Loucy (cell line): ENCODE measurements around the gene FCER2.

Experiments
- H2AFZ ChIP-seq: fragments of 200-600 bp; sonication (generic); 2 replicates; pipeline ENCODE4 v1.6.0; 2016; ENCODE audit warnings: antibody characterized with exemption, mild to moderate bottlenecking, low read length, moderate library complexity
- H3F3A ChIP-seq: fragments of 200-600 bp; 2 replicates; pipeline ENCODE4 v1.6.0; 2016; ENCODE audit warnings: antibody characterized with exemption, low read depth, mild to moderate bottlenecking
- H3K27me3 ChIP-seq: fragments of 200-600 bp; sonication (generic); 2 replicates; pipeline ENCODE4 v1.6.1; 2014; ENCODE audit warnings: low read length, mild to moderate bottlenecking; ENCODE audit not compliant: insufficient read depth, poor library complexity, severe bottlenecking
- H3K36me3 ChIP-seq: fragments of 200-600 bp; sonication (generic); 2 replicates; pipeline ENCODE4 v1.6.1; 2016; ENCODE audit warnings: low read length; ENCODE audit not compliant: insufficient read depth
- H3K4me1 ChIP-seq: fragments of 200-600 bp; sonication (generic); 2 replicates; pipeline ENCODE4 v1.5.1; 2014; ENCODE audit warnings: low read length, mild to moderate bottlenecking; ENCODE audit not compliant: insufficient read depth, poor library complexity, severe bottlenecking
- H3K4me2 ChIP-seq: fragments of 200-600 bp; sonication (generic); 2 replicates; pipeline ENCODE4 v1.6.0; 2014; ENCODE audit warnings: antibody characterized with exemption, low read length, low read depth, mild to moderate bottlenecking; ENCODE audit not compliant: poor library complexity, severe bottlenecking
- H3K4me3 ChIP-seq: fragments of 200-600 bp; sonication (generic); 2 replicates; pipeline ENCODE4 v1.5.1; 2014; ENCODE audit warnings: low read length, mild to moderate bottlenecking, mixed read lengths; ENCODE audit not compliant: poor library complexity, severe bottlenecking
- H3K79me2 ChIP-seq: fragments of 200-600 bp; sonication (generic); 2 replicates; pipeline ENCODE4 v1.6.1; 2014; ENCODE audit warnings: low read length; ENCODE audit not compliant: insufficient read depth
- H3K9ac ChIP-seq: fragments of 200-600 bp; sonication (generic); 2 replicates; pipeline ENCODE4 v1.6.0; 2014; ENCODE audit warnings: mild to moderate bottlenecking, low read depth, low read length, moderate library complexity; ENCODE audit not compliant: poor library complexity, severe bottlenecking
- H3K9me2 ChIP-seq: fragments of 200-600 bp; sonication (generic); replicated peaks from 2 replicates; pipeline ENCODE4 v1.6.1; 2016; ENCODE audit warnings: low read depth, low read length, mixed read lengths
- H3K9me3 ChIP-seq: fragments of 200-600 bp; sonication (generic); 2 replicates; pipeline ENCODE4 v1.6.1; 2014; ENCODE audit warnings: mild to moderate bottlenecking, antibody characterized with exemption, low read length, low read depth; ENCODE audit not compliant: insufficient read depth
- H4K20me1 ChIP-seq: fragments of 200-600 bp; sonication (generic); 2 replicates; pipeline ENCODE4 v1.6.0; 2014; ENCODE audit warnings: antibody characterized with exemption, low read length, mild to moderate bottlenecking; ENCODE audit not compliant: insufficient read depth, poor library complexity, severe bottlenecking
- EZH2phosphoT487 ChIP-seq: fragments of 200-600 bp; IDR thresholded peaks from 2 replicates; pipeline ENCODE4 v1.6.1; 2018; ENCODE audit warnings: antibody characterized with exemption, mild to moderate bottlenecking, moderate library complexity, borderline replicate concordance
- TF ChIP-seq, protein P1 (sequence below): fragments of 200-600 bp; sonication (generic); conservative IDR thresholded peaks from 2 replicates; pipeline ENCODE4 v1.5.1; 2014; ENCODE audit warnings: mild to moderate bottlenecking, antibody characterized with exemption, low read length

Gene FCER2

DNA sequence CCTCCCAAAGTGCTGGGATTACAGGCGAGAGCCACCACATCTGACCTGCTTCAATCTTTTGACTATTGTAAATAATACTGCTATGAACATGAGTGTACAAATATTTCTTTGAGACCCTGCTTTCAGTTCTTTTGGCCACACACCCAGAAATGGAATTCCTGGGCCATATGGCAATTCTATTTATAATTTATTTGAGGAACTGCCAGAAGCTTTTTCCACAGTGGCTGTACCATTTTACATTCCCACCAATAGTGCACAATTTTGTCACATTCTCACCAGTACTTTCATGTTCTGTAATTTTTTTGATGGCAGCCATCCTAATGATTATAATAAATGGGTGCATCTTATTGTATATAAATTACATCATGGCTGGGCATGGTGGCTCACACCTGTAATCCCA is 13.7 kb upstream of the FCER2 start:
- TF ChIP-seq EZH2phosphoT487 = no peak
- TF ChIP-seq, protein P1, sequence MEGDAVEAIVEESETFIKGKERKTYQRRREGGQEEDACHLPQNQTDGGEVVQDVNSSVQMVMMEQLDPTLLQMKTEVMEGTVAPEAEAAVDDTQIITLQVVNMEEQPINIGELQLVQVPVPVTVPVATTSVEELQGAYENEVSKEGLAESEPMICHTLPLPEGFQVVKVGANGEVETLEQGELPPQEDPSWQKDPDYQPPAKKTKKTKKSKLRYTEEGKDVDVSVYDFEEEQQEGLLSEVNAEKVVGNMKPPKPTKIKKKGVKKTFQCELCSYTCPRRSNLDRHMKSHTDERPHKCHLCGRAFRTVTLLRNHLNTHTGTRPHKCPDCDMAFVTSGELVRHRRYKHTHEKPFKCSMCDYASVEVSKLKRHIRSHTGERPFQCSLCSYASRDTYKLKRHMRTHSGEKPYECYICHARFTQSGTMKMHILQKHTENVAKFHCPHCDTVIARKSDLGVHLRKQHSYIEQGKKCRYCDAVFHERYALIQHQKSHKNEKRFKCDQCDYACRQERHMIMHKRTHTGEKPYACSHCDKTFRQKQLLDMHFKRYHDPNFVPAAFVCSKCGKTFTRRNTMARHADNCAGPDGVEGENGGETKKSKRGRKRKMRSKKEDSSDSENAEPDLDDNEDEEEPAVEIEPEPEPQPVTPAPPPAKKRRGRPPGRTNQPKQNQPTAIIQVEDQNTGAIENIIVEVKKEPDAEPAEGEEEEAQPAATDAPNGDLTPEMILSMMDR = no peak
- no peaks in the 10 kb centered on the region for H3K36me3 ChIP-seq
- no peak overlapping the region for H3K4me3 ChIP-seq
- no peaks in the 10 kb centered on the region for H4K20me1 ChIP-seq
- no peaks in the 10 kb centered on the region for H3K4me1 ChIP-seq
- H3F3A ChIP-seq = no peaks in the 10 kb centered on the region
- H3K9me2 ChIP-seq = no peaks in the 10 kb centered on the region
- H3K27me3 ChIP-seq = no peaks in the 10 kb centered on the region
- H3K4me2 ChIP-seq = no peak overlapping the region
- no peak overlapping the region for H2AFZ ChIP-seq
- H3K79me2 ChIP-seq = no peaks in the 10 kb centered on the region
- H3K9ac ChIP-seq = no peak overlapping the region
- H3K9me3 ChIP-seq = no peaks in the 10 kb centered on the region

DNA sequence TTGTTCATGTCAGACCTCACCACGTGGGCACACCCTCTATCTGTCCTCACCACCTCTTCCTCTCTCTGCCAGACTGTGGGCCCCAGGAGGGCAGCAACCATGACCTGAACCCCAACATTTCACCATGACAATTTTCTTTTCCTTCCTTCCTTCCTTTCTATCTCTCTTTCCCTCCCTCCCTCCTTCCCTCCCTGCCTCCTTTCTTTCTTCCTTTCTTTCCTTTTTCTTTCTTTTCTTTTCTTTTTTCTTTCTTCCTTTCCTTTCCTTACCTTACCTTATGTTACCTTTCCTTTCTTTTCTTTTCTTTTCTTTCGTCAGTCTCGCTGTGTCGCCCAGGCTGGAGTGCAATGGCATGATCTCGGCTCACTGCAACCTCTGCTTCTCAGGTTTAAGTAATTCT is 8.7 kb upstream of the FCER2 start:
- Histone ChIP-seq H3K4me2 (no peak overlapping the region), H3F3A (no peaks in the 10 kb centered on the region), H3K9ac (no peak overlapping the region), H3K79me2 (no peaks in the 10 kb centered on the region), H3K36me3 (no peaks in the 10 kb centered on the region), H3K9me3 (no peaks in the 10 kb centered on the region), H3K4me1 (no peaks in the 10 kb centered on the region), H3K9me2 (no peaks in the 10 kb centered on the region), H2AFZ (no peak overlapping the region), H3K4me3 (no peak overlapping the region), H4K20me1 (no peaks in the 10 kb centered on the region), H3K27me3 (no peaks in the 10 kb centered on the region)
- TF ChIP-seq EZH2phosphoT487 = no peak

DNA sequence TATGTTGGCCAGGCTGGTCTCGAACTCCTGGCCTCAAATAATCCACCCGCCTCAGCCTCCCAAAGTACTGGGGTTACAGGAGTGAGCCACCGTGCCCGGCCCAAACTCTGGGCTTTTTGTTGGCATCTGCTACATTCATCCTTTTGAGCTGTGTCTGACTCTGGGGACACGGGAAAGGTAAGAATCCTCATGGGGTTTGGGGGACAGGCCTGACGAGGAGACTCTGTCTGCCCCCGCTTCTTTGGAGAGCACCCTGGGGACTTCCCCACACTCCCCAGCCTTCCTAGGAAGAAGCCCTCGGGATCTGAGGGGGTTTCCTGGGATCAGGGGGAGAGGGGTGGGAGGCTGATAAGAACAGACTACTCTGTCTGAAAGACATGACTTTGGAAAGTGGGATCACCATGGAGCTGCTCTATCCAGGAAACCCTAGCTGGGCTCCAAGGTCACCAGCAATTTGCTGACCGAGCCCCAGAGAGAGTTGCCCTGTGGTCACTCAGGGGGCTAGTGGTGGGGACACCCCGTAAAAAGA is 8.1 kb upstream of the FCER2 start:
- Histone ChIP-seq H3K9me3 (no peaks in the 10 kb centered on the region), H3K36me3 (no peaks in the 10 kb centered on the region), H3K79me2 (no peaks in the 10 kb centered on the region), H3K4me2 (no peak overlapping the region), H3F3A (no peaks in the 10 kb centered on the region), H4K20me1 (no peaks in the 10 kb centered on the region), H3K4me3 (no peak overlapping the region), H2AFZ (no peak overlapping the region), H3K9ac (no peak overlapping the region), H3K27me3 (no peaks in the 10 kb centered on the region), H3K4me1 (no peaks in the 10 kb centered on the region), H3K9me2 (no peaks in the 10 kb centered on the region)
- TF ChIP-seq EZH2phosphoT487 = no peak
- TF ChIP-seq, protein P1 = no peak

GRCh38 chr19:7706955-7707456 is 5.1 kb upstream of the FCER2 start:
- Histone ChIP-seq H3K4me3 (no peak overlapping the region), H2AFZ (no peak overlapping the region), H4K20me1 (no peaks in the 10 kb centered on the region), H3K9ac (no peak overlapping the region), H3K4me1 (no peaks in the 10 kb centered on the region), H3K79me2 (no peaks in the 10 kb centered on the region), H3K36me3 (no peaks in the 10 kb centered on the region), H3K9me3 (no peaks in the 10 kb centered on the region), H3K27me3 (no peaks in the 10 kb centered on the region), H3K4me2 (no peak overlapping the region), H3F3A (no peaks in the 10 kb centered on the region), H3K9me2 (no peaks in the 10 kb centered on the region)
- TF ChIP-seq, protein P1 = no peak
- no peak for TF ChIP-seq EZH2phosphoT487
